GM21723 (cell line): ENCODE measurements around the gene MEIOB.
A peak's percentile ranks its signal among the peaks of the same experiment; 100 is the strongest.

ENCODE experiments used
- ATAC-seq: cut with Tn5 transposase; IDR thresholded peaks from one replicate; pipeline ENCODE4 v1.9.1; 2021; ENCODE audit warnings: mild to moderate bottlenecking, moderate library complexity; ENCODE audit not compliant: unreplicated experiment

The MEIOB gene

DNA sequence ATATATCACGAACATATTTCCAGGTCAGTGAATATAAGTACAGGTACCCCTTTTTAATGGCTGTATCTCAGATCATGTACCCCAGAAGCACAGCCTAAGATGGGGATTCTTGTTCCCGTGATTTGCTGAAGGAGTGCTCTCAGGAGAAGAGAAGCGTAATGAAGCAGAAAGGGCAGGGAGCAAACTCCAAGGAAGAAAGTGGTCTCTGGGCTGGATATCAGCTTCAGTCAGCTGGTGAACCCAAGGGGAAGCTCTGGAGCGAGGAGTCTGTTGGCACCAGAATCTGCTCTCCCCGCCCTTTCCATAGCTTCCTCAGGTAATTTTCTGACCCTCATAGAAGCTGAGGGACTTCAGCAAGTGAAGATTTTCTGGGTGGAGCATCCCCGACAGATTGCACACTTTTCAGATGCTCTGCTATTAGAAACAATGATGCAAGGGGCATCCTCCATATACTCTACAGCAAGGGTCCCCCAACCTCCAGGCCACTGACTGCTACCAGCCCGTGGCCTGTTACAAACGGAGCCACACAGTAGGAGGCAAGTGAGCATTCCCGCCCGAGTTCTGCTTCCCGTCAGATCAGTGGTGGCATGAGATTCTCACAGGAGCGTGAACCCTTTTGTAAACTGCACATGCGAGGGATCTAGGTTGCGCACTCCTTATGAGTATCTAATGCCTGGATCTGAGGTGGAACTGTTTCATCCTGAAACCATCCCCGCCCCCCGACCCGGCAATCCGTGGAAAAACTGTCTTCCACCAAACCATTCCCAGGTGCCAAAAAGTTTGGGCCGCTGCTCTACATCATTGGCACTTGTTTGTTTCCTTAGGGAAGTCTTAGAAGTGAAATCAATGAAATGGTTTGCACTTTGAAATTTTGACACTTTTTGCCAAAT, 40.5 kb downstream of the MEIOB start:
- no peak for ATAC-seq

DNA sequence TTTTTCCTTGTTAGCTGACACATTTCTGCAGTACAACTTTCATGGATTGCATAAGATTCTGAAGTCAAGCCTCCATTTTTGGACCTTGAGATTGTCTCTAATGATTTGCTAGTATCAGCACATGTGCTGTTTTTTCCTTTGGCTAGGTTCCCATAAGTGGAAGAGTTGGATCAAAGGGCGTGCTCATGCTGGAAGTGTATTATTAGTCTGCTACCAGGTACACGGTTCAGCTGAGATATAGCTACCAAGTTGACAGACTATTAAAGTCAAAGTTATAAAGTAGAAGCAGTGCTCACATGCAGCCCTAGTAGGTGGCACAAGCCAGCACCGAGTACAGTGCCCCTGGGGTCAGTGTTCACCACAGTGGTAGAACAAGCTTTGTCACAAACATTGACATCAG, 41.8 kb downstream of the MEIOB start:
- no peak for ATAC-seq

DNA sequence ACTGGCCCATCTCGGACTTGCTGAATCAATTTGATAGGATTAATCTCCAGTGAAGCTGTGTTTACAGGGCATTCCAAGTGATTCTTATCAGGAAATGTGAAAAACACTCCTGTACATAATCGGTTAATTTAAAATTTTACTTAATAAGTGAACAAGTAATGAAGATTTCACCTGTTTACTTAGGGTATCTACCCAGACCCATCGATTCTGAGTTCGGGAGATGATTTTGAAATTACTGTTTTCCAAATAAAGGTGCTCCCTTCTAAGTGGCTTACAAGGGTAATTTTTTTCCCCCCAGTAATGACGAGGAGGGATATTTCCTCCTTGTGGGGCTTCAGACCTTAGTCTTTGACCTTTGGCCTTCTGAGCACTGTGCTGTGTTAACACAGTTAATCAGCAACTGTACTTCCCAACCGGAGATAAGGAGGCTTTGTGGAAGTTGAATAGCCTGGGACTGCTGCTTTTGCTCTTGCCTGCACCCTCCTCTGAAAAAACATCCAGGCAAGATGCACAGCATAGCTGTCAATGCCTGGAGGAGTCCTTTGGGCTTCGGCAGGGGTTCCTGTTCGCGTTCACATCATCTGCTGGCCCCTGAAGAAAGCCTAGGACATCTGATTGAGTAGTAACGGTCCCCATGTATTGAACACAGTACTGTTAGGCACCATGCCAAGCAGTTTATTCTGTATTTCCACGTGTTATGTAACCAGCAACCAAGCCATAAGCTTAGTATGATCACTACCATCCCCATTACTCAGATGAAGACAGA, 43.1 kb downstream of the MEIOB start:
- no peak for ATAC-seq

GRCh38 chr16:1826691-1827573, 45.0 kb downstream of the MEIOB start, which contains the start of the genes FAHD1 and HAGH:
FAHD1 (plus strand) TSS chr16:1827206; CDS start chr16:1827239, 33 bp downstream.
HAGH (minus strand) TSS chr16:1826825; CDS start chr16:1826787, 38 bp downstream.
- ATAC-seq = peak; percentile 77

DNA sequence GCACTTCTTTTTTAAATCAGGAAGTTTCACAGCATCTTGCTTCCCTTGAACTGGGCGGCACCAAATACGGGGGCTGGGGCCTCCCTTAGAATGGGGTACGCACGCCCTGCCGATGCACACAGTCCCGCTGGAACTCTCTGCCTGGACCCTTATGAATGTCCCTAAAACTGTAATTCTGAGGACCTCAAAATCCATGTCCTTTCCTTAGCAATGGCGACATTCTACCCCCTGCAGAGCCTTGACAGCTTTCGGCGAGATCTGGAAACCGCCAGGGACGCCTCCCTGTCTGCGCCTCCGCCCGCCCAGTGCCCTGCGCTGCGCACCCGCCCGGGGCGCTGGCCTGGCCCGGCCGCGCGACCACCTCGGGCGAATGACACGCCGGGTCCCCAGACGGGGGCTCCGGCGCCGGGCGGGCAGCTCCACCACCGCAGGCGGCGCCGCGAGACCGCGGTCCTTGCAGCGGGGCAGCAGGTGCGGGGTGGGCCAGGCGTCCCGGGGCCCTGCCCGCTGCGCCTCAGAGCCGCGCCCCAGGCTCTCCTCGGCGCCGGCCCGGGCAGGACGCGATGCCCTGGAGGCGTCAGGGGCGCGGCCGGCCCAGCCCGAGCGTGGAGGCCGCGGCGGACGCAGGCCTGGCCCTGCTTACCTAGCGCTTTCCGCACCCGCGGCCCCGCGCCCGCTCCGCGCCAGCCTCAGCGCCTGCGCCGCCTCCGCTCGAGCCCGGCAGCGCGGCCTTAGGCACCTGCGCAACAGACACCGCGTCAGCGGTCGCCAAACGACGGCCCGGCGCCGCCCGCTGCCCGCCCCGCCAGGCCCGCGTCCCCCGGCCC, 45.9 kb downstream of the MEIOB start:
- peak; percentile 54 for ATAC-seq

DNA sequence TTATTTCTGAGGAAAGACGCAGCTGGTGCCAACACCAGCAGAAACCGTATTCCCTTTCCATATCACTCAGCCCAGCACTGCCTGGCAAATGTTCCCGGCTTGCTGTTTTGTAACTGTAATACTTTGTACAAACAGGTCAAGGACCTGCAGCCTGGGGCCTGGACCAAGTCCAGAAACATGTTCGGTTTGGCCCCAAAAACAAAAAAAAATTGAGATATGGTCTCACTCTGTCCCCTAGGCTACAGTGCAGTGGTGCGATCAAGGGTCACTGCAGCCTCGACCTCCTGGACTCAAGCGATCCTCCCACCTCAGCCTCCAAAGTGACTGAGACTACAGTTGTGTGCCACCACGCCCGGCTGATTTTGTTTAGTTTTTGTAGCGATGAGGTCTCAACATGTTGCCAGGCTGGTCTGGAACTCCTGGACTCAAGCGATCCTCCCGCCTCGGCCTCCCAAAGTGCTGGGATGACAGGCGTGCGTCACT, 46.5 kb downstream of the MEIOB start:
- no peak for ATAC-seq

GRCh38 chr16:1823821-1824220, 48.1 kb downstream of the MEIOB start:
- no peak for ATAC-seq

GRCh38 chr16:1822801-1823200, 49.2 kb downstream of the MEIOB start:
- ATAC-seq = no peak

- no peak for ATAC-seq
Observed at GRCh38 chr16:1821861-1822611, 49.9 kb downstream of the MEIOB start.

GRCh38 chr16:1820946-1821290, 51.0 kb downstream of the MEIOB start:
- ATAC-seq = no peak

DNA sequence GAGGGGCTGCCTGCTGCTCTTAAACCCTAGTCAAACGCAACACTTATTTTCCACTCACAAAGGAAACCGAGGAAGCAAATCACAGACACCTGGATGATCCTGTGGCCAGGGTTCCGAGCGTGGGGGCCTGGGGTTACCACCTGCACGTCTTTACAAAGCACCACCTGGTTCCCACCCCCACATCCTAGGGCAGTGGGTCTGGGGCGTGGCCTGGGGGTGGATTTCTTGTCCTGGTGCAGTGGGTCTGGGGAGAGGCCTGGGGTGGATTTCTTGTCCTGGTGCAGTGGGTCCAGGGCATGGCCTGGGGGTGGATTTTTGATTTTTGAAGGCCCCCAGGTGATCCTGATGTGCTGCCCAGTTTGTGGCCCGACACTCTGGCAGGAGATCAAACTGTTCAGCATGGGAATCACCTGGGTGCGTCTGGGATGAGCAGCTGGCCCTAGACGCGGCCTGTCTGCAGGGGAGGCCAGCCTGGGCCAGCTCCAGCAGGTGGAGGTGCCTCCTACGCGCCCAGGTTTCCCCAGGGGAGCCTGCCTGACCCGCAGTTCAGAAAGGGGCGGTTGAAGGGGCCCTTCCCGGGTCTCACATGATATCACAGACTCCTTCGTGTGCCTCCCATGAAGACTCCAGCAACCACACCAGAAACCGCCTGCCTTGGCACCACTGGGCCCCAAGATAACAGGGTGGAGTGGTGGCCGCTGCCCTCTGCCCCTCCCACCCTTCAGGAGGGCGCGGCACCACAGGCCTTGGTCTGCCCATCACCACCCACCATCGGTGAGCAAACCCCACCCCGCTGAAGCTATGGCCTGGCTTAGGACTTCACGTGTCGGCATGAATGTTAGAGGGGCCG, 51.6 kb downstream of the MEIOB start:
- ATAC-seq = no peak

- no peak for ATAC-seq
Observed at GRCh38 chr16:1819611-1820010, 52.4 kb downstream of the MEIOB start.

GRCh38 chr16:1818873-1819525, 53.0 kb downstream of the MEIOB start:
- no peak for ATAC-seq

- no peak for ATAC-seq
Observed at GRCh38 chr16:1818204-1818872, 53.6 kb downstream of the MEIOB start.

- ATAC-seq = no peak
Observed at GRCh38 chr16:1817716-1818115, 54.2 kb downstream of the MEIOB start.

DNA sequence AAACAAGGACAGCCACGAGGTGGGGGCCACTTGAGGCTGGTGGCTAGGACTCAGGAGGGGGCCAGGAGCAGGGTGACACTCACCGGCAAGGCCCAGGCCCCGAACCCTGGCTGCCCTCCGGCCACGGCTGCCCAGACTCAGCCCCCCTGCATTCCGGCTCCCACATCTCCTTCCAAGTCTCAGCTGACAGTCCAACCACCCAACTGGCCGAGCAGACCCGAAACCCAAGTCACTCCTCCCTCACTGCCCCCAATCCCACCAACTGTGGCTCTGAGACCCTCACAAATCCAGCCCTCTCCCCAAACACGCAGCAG, 54.7 kb downstream of the MEIOB start:
- no peak for ATAC-seq
